ENCODE data around the gene GNG5.
"Not testable (repeated sequence)": the region's sequence is repeated elsewhere in the genome, so short reads cannot be mapped to it uniquely, and the experiment has no call there.

The GNG5 gene

DNA sequence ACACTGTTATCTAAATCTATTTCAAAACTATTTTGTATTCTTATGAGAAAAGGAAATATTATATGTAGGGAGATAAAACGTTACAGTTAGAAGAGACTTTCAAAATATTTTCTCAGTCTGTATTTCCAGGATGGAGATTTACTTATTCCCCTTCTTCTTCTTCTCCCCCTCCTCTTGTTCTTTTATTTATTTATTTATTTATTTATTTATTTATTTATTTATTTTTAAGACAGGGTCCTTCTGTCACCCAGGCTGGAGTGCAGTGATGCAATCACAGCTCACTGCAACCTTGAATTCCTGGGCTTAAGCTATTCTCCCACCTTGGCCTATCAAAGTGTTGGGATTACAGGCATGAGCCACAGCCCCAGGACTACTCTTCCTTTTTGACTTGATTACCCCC, 30.2 kb downstream of the GNG5 start:
- H3K27ac ChIP-seq = no peak overlapping the region
- no peaks in the 10 kb centered on the region for H3K27me3 ChIP-seq (replicated peaks)
- TF ChIP-seq CTCF (IDR thresholded peaks at IDR 0.05; ENCODE audit: low read depth, low read length, missing control alignments) = no peak
- in situ Hi-C loops (cut with HindIII; ENCODE audit: low pct_ligation_motif_present, low sequenced_read_pairs) = loop anchor here (25.0 kb wide), 1 partner anchor 136 kb away; no protein-coding TSS in a partner anchor
- peaks cover under 1% of the 10 kb centered on the region for H3K36me3 ChIP-seq (replicated peaks)
- DNase-seq = no peak
- no peak overlapping the region for H3K4me3 ChIP-seq (ENCODE audit: low read depth, low read length)

DNA sequence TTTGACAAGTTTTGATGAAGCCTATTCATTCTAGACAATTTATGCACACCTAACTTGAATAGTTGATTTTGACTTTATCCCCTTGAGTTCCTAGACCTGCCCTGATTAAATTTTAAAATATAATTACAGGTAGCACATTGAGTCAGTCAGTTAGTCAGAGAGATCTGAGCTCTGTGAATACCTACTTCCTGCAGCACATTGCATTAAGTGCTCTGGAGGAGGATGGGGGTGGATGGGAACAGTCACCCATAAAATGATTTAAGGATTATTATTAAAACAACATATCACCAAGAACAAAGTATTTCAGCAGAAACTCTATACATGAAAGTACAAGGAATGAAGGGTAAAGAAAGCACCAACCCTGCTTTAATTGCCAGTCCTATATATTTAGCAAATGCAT, 39.1 kb downstream of the GNG5 start:
- in situ Hi-C loops (cut with HindIII; ENCODE audit: low pct_ligation_motif_present, low sequenced_read_pairs) = no loop called here
- H3K27me3 ChIP-seq (replicated peaks) = peaks cover 7% of the 10 kb centered on the region
- no peaks in the 10 kb centered on the region for H3K36me3 ChIP-seq (replicated peaks)
- DNase-seq = no peak
- no peak overlapping the region for H3K27ac ChIP-seq
- TF ChIP-seq CTCF (IDR thresholded peaks at IDR 0.05; ENCODE audit: low read depth, low read length, missing control alignments) = no peak
- H3K4me3 ChIP-seq (ENCODE audit: low read depth, low read length) = no peak overlapping the region

DNA sequence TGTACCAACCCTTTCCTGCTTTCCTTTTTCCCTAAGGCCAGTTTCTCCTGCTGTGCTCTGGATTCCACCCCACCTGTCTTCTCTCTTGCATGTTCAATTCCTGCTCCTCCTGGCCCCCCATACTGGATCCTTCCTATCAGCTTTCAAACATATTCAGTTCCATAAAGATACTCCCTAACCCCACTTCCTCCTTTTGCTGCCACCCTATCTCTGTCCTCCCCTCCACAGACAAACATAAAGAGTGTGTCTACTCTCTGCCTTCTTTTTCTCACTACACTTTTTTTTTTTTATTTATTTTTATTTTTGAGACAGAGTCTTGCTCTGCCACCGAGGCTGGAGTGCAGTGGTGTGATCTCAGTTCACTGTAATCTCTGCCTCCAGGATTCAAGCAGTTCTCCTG, 44.3 kb downstream of the GNG5 start:
- DNase-seq = no peak
- H3K36me3 ChIP-seq (replicated peaks) = no peaks in the 10 kb centered on the region
- TF ChIP-seq CTCF (IDR thresholded peaks at IDR 0.05; ENCODE audit: low read depth, low read length, missing control alignments) = no peak

DNA sequence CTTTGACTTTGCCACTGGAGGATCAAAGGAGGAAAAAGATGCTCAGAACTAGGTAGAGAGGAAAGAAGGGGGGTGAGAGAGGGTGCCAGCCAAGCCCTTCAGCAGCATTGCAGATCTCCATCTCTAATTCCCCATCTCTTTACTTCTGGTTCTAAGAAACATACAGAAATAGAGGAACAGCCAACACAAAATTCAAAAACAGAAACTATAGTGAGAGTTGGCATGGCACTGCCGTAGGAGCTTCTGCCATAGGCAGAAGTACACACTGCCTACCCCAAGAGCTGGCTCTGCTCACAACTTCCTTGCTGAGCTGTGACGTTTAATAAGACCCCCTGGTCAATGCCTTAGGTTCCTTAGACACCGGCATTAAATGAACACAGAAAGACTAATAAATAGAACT, 53.9 kb downstream of the GNG5 start:
- Histone ChIP-seq H3K27me3 (replicated peaks) (peaks cover 2% of the 10 kb centered on the region), H3K27ac (no peak overlapping the region), H3K4me3 (ENCODE audit: low read depth, low read length) (no peak overlapping the region), H3K36me3 (replicated peaks) (no peaks in the 10 kb centered on the region)
- TF ChIP-seq CTCF (IDR thresholded peaks at IDR 0.05; ENCODE audit: low read depth, low read length, missing control alignments) = no peak
- DNase-seq = no peak
- in situ Hi-C loops (cut with HindIII; ENCODE audit: low pct_ligation_motif_present, low sequenced_read_pairs) = no loop called here

More for the DNA sequence above, 44.3 kb downstream of the GNG5 start:
- H3K4me3 ChIP-seq (ENCODE audit: low read depth, low read length) = no peak overlapping the region
- peaks cover 2% of the 10 kb centered on the region for H3K27me3 ChIP-seq (replicated peaks)
- no peak overlapping the region for H3K27ac ChIP-seq
- in situ Hi-C loops (cut with HindIII; ENCODE audit: low pct_ligation_motif_present, low sequenced_read_pairs) = no loop called here

DNA sequence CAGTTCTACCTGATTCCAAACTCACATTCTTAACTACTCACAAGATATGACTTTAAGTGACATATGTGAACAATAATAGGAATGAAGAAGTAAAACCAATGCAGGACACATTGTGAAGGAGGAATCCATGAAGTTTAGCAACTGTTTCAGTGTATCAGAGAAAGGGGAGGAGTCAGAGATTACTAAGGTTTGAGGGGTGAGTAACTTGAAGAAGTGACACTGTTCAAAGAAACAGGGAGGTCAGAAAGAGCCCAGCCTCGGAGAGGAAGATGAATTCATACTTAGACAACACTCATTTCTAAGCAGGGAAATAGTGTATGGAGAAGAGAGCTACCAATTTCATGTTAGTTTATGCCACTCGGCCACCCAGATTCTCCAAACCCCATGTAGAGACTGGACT, 55.5 kb downstream of the GNG5 start:
- no peaks in the 10 kb centered on the region for H3K36me3 ChIP-seq (replicated peaks)
- no peaks in the 10 kb centered on the region for H3K27me3 ChIP-seq (replicated peaks)
- DNase-seq = no peak
- in situ Hi-C loops (cut with HindIII; ENCODE audit: low pct_ligation_motif_present, low sequenced_read_pairs) = no loop called here
- no peak for TF ChIP-seq CTCF (IDR thresholded peaks at IDR 0.05; ENCODE audit: low read depth, low read length, missing control alignments)
- no peak overlapping the region for H3K27ac ChIP-seq
- no peak overlapping the region for H3K4me3 ChIP-seq (ENCODE audit: low read depth, low read length)

- H3K27ac ChIP-seq; H3K27me3 ChIP-seq (replicated peaks); H3K4me3 ChIP-seq (ENCODE audit: low read depth, low read length); H3K36me3 ChIP-seq (replicated peaks); DNase-seq: not testable (repeated sequence)
- in situ Hi-C loops (cut with HindIII; ENCODE audit: low pct_ligation_motif_present, low sequenced_read_pairs) = loop anchor here (25.0 kb wide), 1 partner anchor 314 kb away; no protein-coding TSS in a partner anchor
These were observed 57.7 kb downstream of the GNG5 start for GRCh38 chr1:84448704-84449103.
